ENCODE measurements around the gene PTPRF. TPM values are rescaled to one million over a fixed set of nuclear protein-coding genes. Genes with fewer than 3 reads are reported as not detected.

Gene PTPRF
- total and polyA plus RNA-seq, 3 experiments from 2014 or later, result 0.39 to 0.47 TPM; not detected in 1

DNA sequence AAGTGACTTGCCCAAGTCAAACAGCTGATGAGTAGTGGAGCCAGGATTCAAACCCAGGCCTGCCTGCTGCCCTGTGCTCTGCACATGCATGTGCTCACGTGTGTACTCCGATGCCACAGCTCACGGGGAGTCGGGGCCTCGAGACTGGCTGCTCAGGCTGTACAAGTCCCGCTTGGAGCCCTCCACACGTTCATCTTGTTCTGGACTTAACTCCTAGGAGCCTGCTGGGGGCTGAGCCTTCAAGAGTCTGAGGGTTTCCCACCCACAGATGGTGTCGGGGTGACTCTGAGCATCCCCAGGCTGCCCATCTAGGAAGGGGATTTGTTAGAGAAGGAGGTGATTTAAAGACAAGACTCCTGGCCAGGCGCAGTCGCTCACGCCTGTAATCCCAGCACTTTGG is 83.5 kb downstream of the PTPRF start:
- ChIA-PET POLR2A (no interaction called here), CTCF (no interaction called here)

DNA sequence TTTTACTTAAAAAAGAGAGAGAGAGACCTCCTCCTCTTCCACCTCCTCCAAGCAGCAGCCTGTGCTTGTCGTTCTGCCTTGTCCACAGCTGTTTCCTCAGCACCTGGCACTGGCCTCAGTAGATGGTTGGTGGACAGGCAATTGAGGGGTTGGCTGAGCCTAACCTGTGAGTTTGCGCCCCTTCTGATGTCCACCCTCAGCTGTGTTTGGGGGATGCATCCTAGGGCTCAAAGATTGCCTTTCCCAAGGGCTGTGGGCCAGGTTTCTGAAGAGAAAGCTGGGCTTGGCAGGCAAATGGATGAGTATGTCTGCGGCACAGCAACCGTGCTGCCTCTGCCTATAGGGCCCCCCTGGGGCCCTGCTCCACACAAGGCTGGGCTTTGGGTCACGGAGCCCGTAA is 84.2 kb downstream of the PTPRF start:
- no peaks in the 10 kb centered on the region for H3K4me1 Mint-ChIP-seq
- H3K36me3 Mint-ChIP-seq, result no peaks in the 10 kb centered on the region
- no peaks in the 10 kb centered on the region for H3K9me3 Mint-ChIP-seq
- POLR2A ChIA-PET, result no interaction called here
- peaks cover 8% of the 10 kb centered on the region in 2 donors for H3K27me3 Mint-ChIP-seq
- Histone ChIP-seq H3K36me3 (ENCODE audit: insufficient read depth, low read length) (no peaks in the 10 kb centered on the region), H3K4me1 (ENCODE audit: insufficient read depth, low read length) (no peaks in the 10 kb centered on the region), H3K9me3 (ENCODE audit: low read length) (no peaks in the 10 kb centered on the region), H3K27me3 (ENCODE audit: insufficient read depth, low read length, poor library complexity, severe bottlenecking) (no peaks in the 10 kb centered on the region), H3K27ac (ENCODE audit: low read depth, low read length) (no peak overlapping the region), H3K4me3 (ENCODE audit: low read length) (no peak overlapping the region)
- CTCF ChIA-PET, result no interaction called here
- no peak overlapping the region for H3K4me3 Mint-ChIP-seq
- peak overlapping the region in 1 of 8 donors; percentile 89 for H3K27ac Mint-ChIP-seq
- peak in 1 of 5 donors; percentile 20 for DNase-seq

More for the DNA sequence above, 83.5 kb downstream of the PTPRF start:
- peak in 1 of 5 donors; percentile 38 for DNase-seq
- no peak overlapping the region for H3K4me3 Mint-ChIP-seq
- Histone ChIP-seq H3K9me3 (ENCODE audit: low read length) (no peaks in the 10 kb centered on the region), H3K36me3 (ENCODE audit: insufficient read depth, low read length) (no peaks in the 10 kb centered on the region), H3K27ac (ENCODE audit: low read depth, low read length) (no peak overlapping the region), H3K27me3 (ENCODE audit: insufficient read depth, low read length, poor library complexity, severe bottlenecking) (no peaks in the 10 kb centered on the region), H3K4me3 (ENCODE audit: low read length) (no peak overlapping the region), H3K4me1 (ENCODE audit: insufficient read depth, low read length) (no peaks in the 10 kb centered on the region)
- peaks cover 8% of the 10 kb centered on the region in 2 donors for H3K27me3 Mint-ChIP-seq
- H3K27ac Mint-ChIP-seq, result no peak overlapping the region
- no peaks in the 10 kb centered on the region for H3K4me1 Mint-ChIP-seq
- H3K36me3 Mint-ChIP-seq, result no peaks in the 10 kb centered on the region
- H3K9me3 Mint-ChIP-seq, result no peaks in the 10 kb centered on the region

DNA sequence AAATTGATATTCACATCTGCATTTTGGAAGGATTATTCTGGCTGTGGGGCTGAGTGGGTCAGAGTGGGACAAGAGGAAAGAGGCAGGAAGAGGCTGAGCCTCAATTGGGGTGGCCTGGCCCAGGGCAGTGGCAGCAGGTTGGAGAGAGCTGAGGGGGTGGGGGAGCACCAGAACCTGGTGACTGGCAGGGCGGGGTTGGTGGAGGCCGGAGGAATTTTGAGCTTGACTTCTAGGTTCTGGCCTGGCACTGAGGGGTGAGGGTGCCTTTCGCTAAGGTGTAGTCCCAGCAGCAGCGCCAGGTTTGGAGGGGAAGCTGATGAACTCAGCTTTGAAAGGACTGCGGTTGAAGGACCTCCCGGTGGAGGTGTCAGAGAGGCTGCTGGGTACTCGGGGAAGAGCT is 85.7 kb downstream of the PTPRF start:
- Histone ChIP-seq H3K27me3 (ENCODE audit: insufficient read depth, low read length, poor library complexity, severe bottlenecking) (no peaks in the 10 kb centered on the region), H3K27ac (ENCODE audit: low read depth, low read length) (no peak overlapping the region), H3K4me3 (ENCODE audit: low read length) (no peak overlapping the region), H3K36me3 (ENCODE audit: insufficient read depth, low read length) (no peaks in the 10 kb centered on the region), H3K4me1 (ENCODE audit: insufficient read depth, low read length) (no peaks in the 10 kb centered on the region), H3K9me3 (ENCODE audit: low read length) (no peaks in the 10 kb centered on the region)
- Mint-ChIP-seq H3K4me1 (no peaks in the 10 kb centered on the region), H3K36me3 (no peaks in the 10 kb centered on the region), H3K4me3 (no peak overlapping the region), H3K9me3 (no peaks in the 10 kb centered on the region), H3K27ac (no peak overlapping the region), H3K27me3 (peaks cover 3 to 8% of the 10 kb centered on the region in 2 donors)
- POLR2A ChIA-PET, result no interaction called here
- no peak for DNase-seq
- CTCF ChIA-PET, result no interaction called here

DNA sequence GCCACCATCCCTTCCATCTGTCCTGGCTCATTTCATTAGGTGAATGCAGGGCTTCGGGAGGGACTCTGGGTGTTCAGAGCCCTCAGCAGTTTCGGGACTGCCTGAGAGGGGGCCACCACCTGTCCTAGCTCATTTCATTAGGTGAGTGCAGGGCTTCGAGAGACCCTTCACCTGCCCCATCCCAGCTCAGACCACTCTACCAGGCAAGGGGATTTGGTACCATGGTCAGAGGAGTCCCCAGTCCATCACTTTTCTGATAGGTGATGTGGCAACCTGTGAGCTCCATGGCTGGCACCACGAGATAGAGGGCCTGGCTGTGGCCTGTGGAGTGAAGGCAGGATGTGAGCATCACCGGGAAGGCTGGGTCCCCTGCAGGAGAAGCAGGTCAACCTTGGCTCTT is 86.3 kb downstream of the PTPRF start:
- POLR2A ChIA-PET, result no interaction called here
- CTCF ChIA-PET, result no interaction called here

DNA sequence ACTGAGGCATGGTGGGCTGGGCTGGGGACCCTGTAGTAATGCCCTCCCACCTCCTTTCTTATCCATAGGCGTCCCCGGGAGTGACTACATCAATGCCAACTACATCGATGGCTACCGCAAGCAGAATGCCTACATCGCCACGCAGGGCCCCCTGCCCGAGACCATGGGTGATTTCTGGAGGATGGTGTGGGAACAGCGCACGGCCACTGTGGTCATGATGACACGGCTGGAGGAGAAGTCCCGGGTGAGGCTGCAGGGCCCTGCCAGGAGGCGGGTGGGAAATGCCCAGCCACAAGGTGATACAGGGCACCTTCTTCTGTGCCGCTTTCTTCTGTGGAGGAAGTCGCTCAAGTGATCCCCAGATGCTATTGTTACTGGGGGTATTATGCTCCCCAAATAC is 87.0 kb downstream of the PTPRF start:
- Mint-ChIP-seq H3K4me3 (no peak overlapping the region), H3K9me3 (no peaks in the 10 kb centered on the region), H3K4me1 (no peaks in the 10 kb centered on the region), H3K27me3 (peaks cover 0 to 1% of the 10 kb centered on the region in 2 donors), H3K27ac (no peak overlapping the region), H3K36me3 (no peaks in the 10 kb centered on the region)
- no peak for DNase-seq
- ChIA-PET POLR2A (no interaction called here), CTCF (no interaction called here)
- Histone ChIP-seq H3K36me3 (ENCODE audit: insufficient read depth, low read length) (no peaks in the 10 kb centered on the region), H3K4me1 (ENCODE audit: insufficient read depth, low read length) (no peaks in the 10 kb centered on the region), H3K27me3 (ENCODE audit: insufficient read depth, low read length, poor library complexity, severe bottlenecking) (no peaks in the 10 kb centered on the region), H3K27ac (ENCODE audit: low read depth, low read length) (no peak overlapping the region), H3K4me3 (ENCODE audit: low read length) (no peak overlapping the region), H3K9me3 (ENCODE audit: low read length) (no peaks in the 10 kb centered on the region)

More for the DNA sequence above, 86.3 kb downstream of the PTPRF start:
- no peaks in the 10 kb centered on the region for H3K4me1 ChIP-seq (ENCODE audit: insufficient read depth, low read length)
- no peaks in the 10 kb centered on the region for H3K27me3 ChIP-seq (ENCODE audit: insufficient read depth, low read length, poor library complexity, severe bottlenecking)
- Mint-ChIP-seq H3K9me3 (no peaks in the 10 kb centered on the region), H3K27me3 (peaks cover 0 to 5% of the 10 kb centered on the region in 2 donors), H3K4me1 (no peaks in the 10 kb centered on the region), H3K27ac (no peak overlapping the region), H3K36me3 (no peaks in the 10 kb centered on the region), H3K4me3 (no peak overlapping the region)
- no peak overlapping the region for H3K27ac ChIP-seq (ENCODE audit: low read depth, low read length)
- no peak for DNase-seq
- no peaks in the 10 kb centered on the region for H3K36me3 ChIP-seq (ENCODE audit: insufficient read depth, low read length)
- H3K9me3 ChIP-seq (ENCODE audit: low read length), result no peaks in the 10 kb centered on the region
- no peak overlapping the region for H3K4me3 ChIP-seq (ENCODE audit: low read length)

DNA sequence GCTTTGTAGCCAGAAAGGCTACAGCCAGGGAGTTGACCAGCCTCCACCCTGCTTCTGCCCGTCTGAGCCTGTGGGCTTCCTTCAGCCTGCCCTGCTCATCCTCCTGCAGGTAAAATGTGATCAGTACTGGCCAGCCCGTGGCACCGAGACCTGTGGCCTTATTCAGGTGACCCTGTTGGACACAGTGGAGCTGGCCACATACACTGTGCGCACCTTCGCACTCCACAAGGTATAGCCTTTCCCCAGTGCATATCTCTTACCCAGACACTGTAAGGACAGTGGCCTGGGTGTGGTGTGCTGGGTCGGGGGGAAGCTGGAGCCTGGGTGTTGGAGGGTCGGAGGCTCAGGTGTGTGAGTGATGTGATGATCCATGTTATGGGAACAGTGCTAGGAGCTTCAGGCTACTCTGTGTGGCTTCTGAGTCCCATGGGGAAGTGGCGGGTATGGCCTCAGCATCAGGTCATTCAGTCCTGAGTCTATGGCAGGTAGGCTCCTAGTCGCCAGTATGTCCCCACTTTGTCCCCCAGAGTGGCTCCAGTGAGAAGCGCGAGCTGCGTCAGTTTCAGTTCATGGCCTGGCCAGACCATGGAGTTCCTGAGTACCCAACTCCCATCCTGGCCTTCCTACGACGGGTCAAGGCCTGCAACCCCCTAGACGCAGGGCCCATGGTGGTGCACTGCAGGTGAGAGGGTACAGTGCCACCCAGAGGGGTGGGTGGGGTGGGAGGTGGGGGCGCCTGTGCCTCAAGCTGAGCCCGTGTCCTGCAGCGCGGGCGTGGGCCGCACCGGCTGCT is 88.0 kb downstream of the PTPRF start:
- Histone ChIP-seq H3K27me3 (ENCODE audit: insufficient read depth, low read length, poor library complexity, severe bottlenecking) (no peaks in the 10 kb centered on the region), H3K4me3 (ENCODE audit: low read length) (no peak overlapping the region), H3K36me3 (ENCODE audit: insufficient read depth, low read length) (no peaks in the 10 kb centered on the region), H3K27ac (ENCODE audit: low read depth, low read length) (no peak overlapping the region), H3K9me3 (ENCODE audit: low read length) (no peaks in the 10 kb centered on the region), H3K4me1 (ENCODE audit: insufficient read depth, low read length) (no peaks in the 10 kb centered on the region)
- Mint-ChIP-seq H3K9me3 (no peaks in the 10 kb centered on the region), H3K4me3 (no peak overlapping the region), H3K27ac (no peak overlapping the region), H3K36me3 (no peaks in the 10 kb centered on the region), H3K4me1 (no peaks in the 10 kb centered on the region), H3K27me3 (no peaks in the 10 kb centered on the region)
- POLR2A ChIA-PET, result no interaction called here
- no peak for DNase-seq
- CTCF ChIA-PET, result interaction anchor here (0.5 kb wide), 1 partner anchor 959 kb away, joined by 3 read pairs; no protein-coding TSS in a partner anchor

DNA sequence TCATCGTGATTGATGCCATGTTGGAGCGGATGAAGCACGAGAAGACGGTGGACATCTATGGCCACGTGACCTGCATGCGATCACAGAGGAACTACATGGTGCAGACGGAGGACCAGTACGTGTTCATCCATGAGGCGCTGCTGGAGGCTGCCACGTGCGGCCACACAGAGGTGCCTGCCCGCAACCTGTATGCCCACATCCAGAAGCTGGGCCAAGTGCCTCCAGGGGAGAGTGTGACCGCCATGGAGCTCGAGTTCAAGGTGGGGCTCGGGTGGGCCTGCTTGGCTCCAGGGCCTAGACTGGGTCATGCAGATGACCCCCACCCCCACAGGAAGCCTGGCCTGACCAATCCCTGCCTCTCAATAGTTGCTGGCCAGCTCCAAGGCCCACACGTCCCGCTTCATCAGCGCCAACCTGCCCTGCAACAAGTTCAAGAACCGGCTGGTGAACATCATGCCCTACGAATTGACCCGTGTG is 88.7 kb downstream of the PTPRF start:
- Mint-ChIP-seq H3K27me3 (no peaks in the 10 kb centered on the region), H3K4me3 (no peak overlapping the region), H3K4me1 (no peaks in the 10 kb centered on the region), H3K9me3 (no peaks in the 10 kb centered on the region), H3K36me3 (no peaks in the 10 kb centered on the region), H3K27ac (no peak overlapping the region)
- Histone ChIP-seq H3K27ac (ENCODE audit: low read depth, low read length) (no peak overlapping the region), H3K4me1 (ENCODE audit: insufficient read depth, low read length) (no peaks in the 10 kb centered on the region), H3K36me3 (ENCODE audit: insufficient read depth, low read length) (no peaks in the 10 kb centered on the region), H3K9me3 (ENCODE audit: low read length) (no peaks in the 10 kb centered on the region), H3K4me3 (ENCODE audit: low read length) (no peak overlapping the region), H3K27me3 (ENCODE audit: insufficient read depth, low read length, poor library complexity, severe bottlenecking) (no peaks in the 10 kb centered on the region)
- DNase-seq, result no peak
- POLR2A ChIA-PET, result no interaction called here
- CTCF ChIA-PET, result no interaction called here

DNA sequence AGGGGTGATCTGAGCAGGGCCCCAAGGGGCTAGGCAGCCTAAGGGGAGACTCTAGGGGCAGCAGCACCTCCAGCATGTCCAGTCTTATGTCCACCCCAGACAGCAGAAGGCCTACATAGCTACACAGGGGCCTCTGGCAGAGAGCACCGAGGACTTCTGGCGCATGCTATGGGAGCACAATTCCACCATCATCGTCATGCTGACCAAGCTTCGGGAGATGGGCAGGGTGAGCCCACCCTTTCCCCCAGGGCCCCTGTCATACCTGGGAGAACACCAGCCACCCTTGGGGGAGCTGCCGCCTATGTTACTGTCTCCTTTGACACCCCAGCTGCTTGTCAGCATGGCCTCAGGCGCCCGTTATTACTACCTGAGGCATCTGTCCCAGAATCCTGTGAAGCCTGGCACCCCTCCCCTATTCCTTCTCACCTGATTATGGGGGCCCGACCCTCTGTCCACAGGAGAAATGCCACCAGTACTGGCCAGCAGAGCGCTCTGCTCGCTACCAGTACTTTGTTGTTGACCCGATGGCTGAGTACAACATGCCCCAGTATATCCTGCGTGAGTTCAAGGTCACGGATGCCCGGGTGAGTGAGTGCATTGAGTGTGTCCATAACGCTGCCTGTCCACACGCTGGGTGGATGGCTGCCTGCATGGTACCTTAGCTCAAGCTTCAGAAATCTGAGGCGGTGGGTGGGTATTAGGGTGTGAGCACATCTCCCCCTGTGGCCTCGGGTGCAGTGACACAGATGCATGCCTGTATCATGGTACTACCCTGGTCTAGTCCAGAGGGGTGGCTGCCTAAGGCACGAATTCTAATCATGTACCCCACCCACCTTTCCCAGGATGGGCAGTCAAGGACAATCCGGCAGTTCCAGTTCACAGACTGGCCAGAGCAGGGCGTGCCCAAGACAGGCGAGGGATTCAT is 89.6 kb downstream of the PTPRF start:
- H3K27me3 Mint-ChIP-seq, result no peaks in the 10 kb centered on the region
- no peak overlapping the region for H3K4me3 Mint-ChIP-seq
- no peaks in the 10 kb centered on the region for H3K36me3 Mint-ChIP-seq
- Histone ChIP-seq H3K27ac (ENCODE audit: low read depth, low read length) (no peak overlapping the region), H3K9me3 (ENCODE audit: low read length) (no peaks in the 10 kb centered on the region), H3K4me1 (ENCODE audit: insufficient read depth, low read length) (no peaks in the 10 kb centered on the region), H3K36me3 (ENCODE audit: insufficient read depth, low read length) (no peaks in the 10 kb centered on the region), H3K4me3 (ENCODE audit: low read length) (no peak overlapping the region), H3K27me3 (ENCODE audit: insufficient read depth, low read length, poor library complexity, severe bottlenecking) (no peaks in the 10 kb centered on the region)
- CTCF ChIA-PET, result interaction anchor here (0.6 kb wide), 1 partner anchor 425 kb away, joined by 3 read pairs; no protein-coding TSS in a partner anchor
- POLR2A ChIA-PET, result no interaction called here
- no peaks in the 10 kb centered on the region for H3K9me3 Mint-ChIP-seq
- no peak overlapping the region for H3K27ac Mint-ChIP-seq
- DNase-seq, result no peak
- H3K4me1 Mint-ChIP-seq, result no peaks in the 10 kb centered on the region
